ENCODE data around the gene BTNL8. TPM values are rescaled to one million over a fixed set of nuclear protein-coding genes. Genes with fewer than 3 reads are reported as not detected.

BTNL8 gene
- total and polyA plus RNA-seq, 2 of the 13 experiments (the other 11 are each of a cell fraction or from before 2014, with no cell fraction given), result not detected

DNA sequence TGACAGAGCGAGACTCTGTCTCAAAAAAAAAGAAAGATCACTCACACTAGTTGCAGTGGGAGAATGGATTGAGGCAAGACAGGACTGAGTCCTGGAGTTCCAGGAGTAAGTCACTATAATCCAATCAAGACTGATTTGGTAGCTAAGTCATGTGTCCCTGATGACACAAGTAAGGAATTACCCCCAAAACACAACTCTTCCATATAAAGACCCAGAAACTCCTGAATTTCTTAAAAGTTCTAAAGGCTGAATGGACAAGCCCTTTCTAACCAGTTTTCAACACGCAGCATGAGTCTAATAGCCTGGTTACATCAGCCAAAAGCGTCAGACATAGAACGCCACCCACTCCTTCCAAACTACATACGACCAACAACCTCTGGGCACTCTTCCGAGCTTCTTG is 40.4 kb upstream of the BTNL8 start:
- H3K4me3 ChIP-seq (replicated peaks in 1 of 3; ENCODE audit: insufficient read depth in 1 of 3, low read depth in 2 of 3, low read length in 3 of 3), result no peak overlapping the region
- 95% methylated on average over 6 of the region's 6 CpGs for WGBS (ENCODE audit: low lambda C conversion rate)
- H2AFZ ChIP-seq (ENCODE audit: low read length), result no peak overlapping the region
- H3K79me2 ChIP-seq (ENCODE audit: insufficient read depth, low read length), result peaks cover 2% of the 10 kb centered on the region
- H3K36me3 ChIP-seq (replicated peaks in 1 of 2; ENCODE audit: control insufficient read depth in 1 of 2, insufficient read depth in 2 of 2, low read length in 2 of 2), result peaks cover 0 to 2% of the 10 kb centered on the region in 2 experiments; a peak in 2 of 5 replicates
- BruUV-seq (replicated peaks), result no TSS peak
- no peak overlapping the region for H3K9ac ChIP-seq (ENCODE audit: insufficient read depth, low read depth, low read length)
- ChIA-PET CTCF (ENCODE audit: low intra/inter-chr PET ratio, low total read pairs) (no interaction called here), POLR2A (no interaction called here)
- H3K27ac ChIP-seq (ENCODE audit: extremely low read length, insufficient read depth, low read length), result no peak overlapping the region
- H3K4me2 ChIP-seq (ENCODE audit: low read depth, low read length), result no peak overlapping the region
- intact Hi-C loops (cut with micrococcal nuclease; ENCODE audit: unreplicated experiment), result no loop called here
- H3K27me3 ChIP-seq (ENCODE audit: control insufficient read depth in 1 of 2, insufficient read depth in 2 of 2, low read length in 2 of 2), result no peaks in the 10 kb centered on the region; a peak in 1 of 5 replicates
- H3K9me3 ChIP-seq (ENCODE audit: low read length), result no peaks in the 10 kb centered on the region
- in situ Hi-C loops (cut with HindIII; ENCODE audit: extremely low pct_ligation_motif_present, low pct_unique_long_range_greater_than_20kb), result no loop called here
- no peaks in the 10 kb centered on the region for H4K20me1 ChIP-seq (ENCODE audit: insufficient read depth, low read length)
- no peak for DNase-seq (ENCODE audit: low spot score)
- TF ChIP-seq HOXA7 (CRISPR knock-in tag; IDR thresholded peaks at IDR 0.05), result no peak
- no peak for TF ChIP-seq ZFAT (CRISPR knock-in tag; conservative IDR thresholded peaks at IDR 0.05)
- TF ChIP-seq TBX2 (CRISPR knock-in tag; IDR thresholded peaks at IDR 0.05; ENCODE audit: borderline replicate concordance), result no peak
- TF ChIP-seq HIVEP1 (CRISPR knock-in tag; IDR thresholded peaks at IDR 0.05), result no peak
- TF ChIP-seq, protein P1, sequence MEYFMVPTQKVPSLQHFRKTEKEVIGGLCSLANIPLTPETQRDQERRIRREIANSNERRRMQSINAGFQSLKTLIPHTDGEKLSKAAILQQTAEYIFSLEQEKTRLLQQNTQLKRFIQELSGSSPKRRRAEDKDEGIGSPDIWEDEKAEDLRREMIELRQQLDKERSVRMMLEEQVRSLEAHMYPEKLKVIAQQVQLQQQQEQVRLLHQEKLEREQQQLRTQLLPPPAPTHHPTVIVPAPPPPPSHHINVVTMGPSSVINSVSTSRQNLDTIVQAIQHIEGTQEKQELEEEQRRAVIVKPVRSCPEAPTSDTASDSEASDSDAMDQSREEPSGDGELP (IDR thresholded peaks at IDR 0.05; ENCODE audit: borderline replicate concordance, low read depth), result no peak
- no peak for TF ChIP-seq ZNF552 (CRISPR knock-in tag; IDR thresholded peaks at IDR 0.05; ENCODE audit: borderline replicate concordance)
- no peak for TF ChIP-seq ZNF850 (CRISPR knock-in tag; conservative IDR thresholded peaks at IDR 0.05)
- TF ChIP-seq MXI1 (IDR thresholded peaks at IDR 0.05; ENCODE audit: borderline replicate concordance, low read depth, low read length), result no peak
- TF ChIP-seq ARNT (IDR thresholded peaks at IDR 0.05), result no peak
- TF ChIP-seq, protein P2, sequence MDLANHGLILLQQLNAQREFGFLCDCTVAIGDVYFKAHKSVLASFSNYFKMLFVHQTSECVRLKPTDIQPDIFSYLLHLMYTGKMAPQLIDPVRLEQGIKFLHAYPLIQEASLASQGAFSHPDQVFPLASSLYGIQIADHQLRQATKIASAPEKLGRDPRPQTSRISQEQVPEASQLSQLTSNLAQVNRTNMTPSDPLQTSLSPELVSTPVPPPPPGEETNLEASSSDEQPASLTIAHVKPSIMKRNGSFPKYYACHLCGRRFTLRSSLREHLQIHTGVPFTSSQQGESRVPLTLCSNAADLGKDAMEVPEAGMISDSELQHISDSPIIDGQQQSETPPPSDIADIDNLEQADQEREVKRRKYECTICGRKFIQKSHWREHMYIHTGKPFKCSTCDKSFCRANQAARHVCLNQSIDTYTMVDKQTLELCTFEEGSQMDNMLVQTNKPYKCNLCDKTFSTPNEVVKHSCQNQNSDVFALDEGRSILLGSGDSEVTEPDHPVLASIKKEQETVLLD (CRISPR knock-in tag; IDR thresholded peaks at IDR 0.05; ENCODE audit: low read depth), result no peak
- TF ChIP-seq NFRKB (IDR thresholded peaks at IDR 0.05), result no peak
- no peak for TF ChIP-seq FOXA1 (IDR thresholded peaks at IDR 0.05)
- TF ChIP-seq FOXA1 (CRISPR knock-in tag; IDR thresholded peaks at IDR 0.05), result no peak
- H3K4me1 ChIP-seq (ENCODE audit: insufficient read depth, low read length), result peaks cover 7% of the 10 kb centered on the region
- FAIRE-seq, result no peak
- ATAC-seq, result no peak

Measured in HepG2 (cell line).